HL-60 (cell line): Measurements from ENCODE around the gene SPATA13.

Source experiments
- GABPA ChIP-seq: IDR thresholded peaks from 2 replicates; pipeline ENCODE4 v1.6.1; 2012; ENCODE audit warnings: low read depth
- TF ChIP-seq, protein P1 (sequence below): IDR thresholded peaks from one replicate; pipeline ENCODE4 v1.5.1; 2011; ENCODE audit warnings: low read length, control low read depth, inconsistent platforms; ENCODE audit not compliant: insufficient read depth
- TF ChIP-seq, protein P2 (sequence below): IDR thresholded peaks from 2 replicates; pipeline ENCODE4 v1.6.1; 2012; ENCODE audit warnings: low read depth; ENCODE audit not compliant: insufficient replicate concordance

DNA sequence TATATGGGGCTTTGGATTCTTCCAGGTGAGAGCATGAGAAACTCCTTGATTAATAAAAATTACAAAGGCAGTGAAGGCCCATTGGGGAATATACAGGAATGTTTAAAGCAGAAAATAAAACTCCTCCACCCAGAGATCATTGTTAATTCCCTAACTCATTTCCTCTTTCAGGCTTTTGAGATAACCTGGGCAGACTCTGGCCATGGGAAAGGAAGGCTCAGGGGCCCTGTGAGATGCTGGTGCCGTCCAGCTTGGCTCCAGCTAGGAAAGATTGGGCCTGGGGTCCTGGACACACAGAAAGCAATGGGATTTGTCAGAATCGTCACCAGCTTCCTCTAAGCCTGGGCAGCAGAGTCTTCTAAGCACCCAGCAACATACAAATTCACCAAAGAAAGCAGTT is 36.8 kb upstream of the SPATA13 start:
- TF ChIP-seq, protein P1, sequence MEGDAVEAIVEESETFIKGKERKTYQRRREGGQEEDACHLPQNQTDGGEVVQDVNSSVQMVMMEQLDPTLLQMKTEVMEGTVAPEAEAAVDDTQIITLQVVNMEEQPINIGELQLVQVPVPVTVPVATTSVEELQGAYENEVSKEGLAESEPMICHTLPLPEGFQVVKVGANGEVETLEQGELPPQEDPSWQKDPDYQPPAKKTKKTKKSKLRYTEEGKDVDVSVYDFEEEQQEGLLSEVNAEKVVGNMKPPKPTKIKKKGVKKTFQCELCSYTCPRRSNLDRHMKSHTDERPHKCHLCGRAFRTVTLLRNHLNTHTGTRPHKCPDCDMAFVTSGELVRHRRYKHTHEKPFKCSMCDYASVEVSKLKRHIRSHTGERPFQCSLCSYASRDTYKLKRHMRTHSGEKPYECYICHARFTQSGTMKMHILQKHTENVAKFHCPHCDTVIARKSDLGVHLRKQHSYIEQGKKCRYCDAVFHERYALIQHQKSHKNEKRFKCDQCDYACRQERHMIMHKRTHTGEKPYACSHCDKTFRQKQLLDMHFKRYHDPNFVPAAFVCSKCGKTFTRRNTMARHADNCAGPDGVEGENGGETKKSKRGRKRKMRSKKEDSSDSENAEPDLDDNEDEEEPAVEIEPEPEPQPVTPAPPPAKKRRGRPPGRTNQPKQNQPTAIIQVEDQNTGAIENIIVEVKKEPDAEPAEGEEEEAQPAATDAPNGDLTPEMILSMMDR = no peak
- TF ChIP-seq GABPA = no peak
- TF ChIP-seq, protein P2, sequence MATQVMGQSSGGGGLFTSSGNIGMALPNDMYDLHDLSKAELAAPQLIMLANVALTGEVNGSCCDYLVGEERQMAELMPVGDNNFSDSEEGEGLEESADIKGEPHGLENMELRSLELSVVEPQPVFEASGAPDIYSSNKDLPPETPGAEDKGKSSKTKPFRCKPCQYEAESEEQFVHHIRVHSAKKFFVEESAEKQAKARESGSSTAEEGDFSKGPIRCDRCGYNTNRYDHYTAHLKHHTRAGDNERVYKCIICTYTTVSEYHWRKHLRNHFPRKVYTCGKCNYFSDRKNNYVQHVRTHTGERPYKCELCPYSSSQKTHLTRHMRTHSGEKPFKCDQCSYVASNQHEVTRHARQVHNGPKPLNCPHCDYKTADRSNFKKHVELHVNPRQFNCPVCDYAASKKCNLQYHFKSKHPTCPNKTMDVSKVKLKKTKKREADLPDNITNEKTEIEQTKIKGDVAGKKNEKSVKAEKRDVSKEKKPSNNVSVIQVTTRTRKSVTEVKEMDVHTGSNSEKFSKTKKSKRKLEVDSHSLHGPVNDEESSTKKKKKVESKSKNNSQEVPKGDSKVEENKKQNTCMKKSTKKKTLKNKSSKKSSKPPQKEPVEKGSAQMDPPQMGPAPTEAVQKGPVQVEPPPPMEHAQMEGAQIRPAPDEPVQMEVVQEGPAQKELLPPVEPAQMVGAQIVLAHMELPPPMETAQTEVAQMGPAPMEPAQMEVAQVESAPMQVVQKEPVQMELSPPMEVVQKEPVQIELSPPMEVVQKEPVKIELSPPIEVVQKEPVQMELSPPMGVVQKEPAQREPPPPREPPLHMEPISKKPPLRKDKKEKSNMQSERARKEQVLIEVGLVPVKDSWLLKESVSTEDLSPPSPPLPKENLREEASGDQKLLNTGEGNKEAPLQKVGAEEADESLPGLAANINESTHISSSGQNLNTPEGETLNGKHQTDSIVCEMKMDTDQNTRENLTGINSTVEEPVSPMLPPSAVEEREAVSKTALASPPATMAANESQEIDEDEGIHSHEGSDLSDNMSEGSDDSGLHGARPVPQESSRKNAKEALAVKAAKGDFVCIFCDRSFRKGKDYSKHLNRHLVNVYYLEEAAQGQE = no peak
